GM19238 (cell line): Measurements from ENCODE around the gene CA12.
"Not testable (repeated sequence)": the region's sequence is repeated elsewhere in the genome, so short reads cannot be mapped to it uniquely, and the experiment has no call there.

Experiments
- DNase-seq: peaks from one replicate; pipeline ENCODE4 v3.0.0; 2011; ENCODE audit warnings: low spot score; ENCODE audit not compliant: insufficient read length

Gene CA12

GRCh38 chr15:63339006-63339766 is 42.5 kb downstream of the CA12 start:
- DNase-seq, result no peak

GRCh38 chr15:63338170-63338569 is 43.5 kb downstream of the CA12 start:
- no peak for DNase-seq

- no peak for DNase-seq
Observed at GRCh38 chr15:63337046-63337445, 44.6 kb downstream of the CA12 start.

- no peak for DNase-seq
Observed at GRCh38 chr15:63335543-63336240, 46.0 kb downstream of the CA12 start.

- no peak for DNase-seq
Observed at GRCh38 chr15:63334821-63335220, 46.8 kb downstream of the CA12 start.

- DNase-seq, result no peak
Observed at GRCh38 chr15:63332367-63333124, 49.1 kb downstream of the CA12 start.

GRCh38 chr15:63331456-63331855 is 50.2 kb downstream of the CA12 start:
- DNase-seq, result no peak

- DNase-seq, result no peak
Observed at GRCh38 chr15:63330926-63331325, 50.7 kb downstream of the CA12 start.

GRCh38 chr15:63329567-63330350 is 51.9 kb downstream of the CA12 start:
- no peak for DNase-seq

GRCh38 chr15:63327648-63328421 is 53.8 kb downstream of the CA12 start:
- no peak for DNase-seq

- no peak for DNase-seq
Observed at GRCh38 chr15:63324770-63325169, 56.9 kb downstream of the CA12 start.

- DNase-seq, result no peak
Observed at GRCh38 chr15:63323798-63324563, 57.7 kb downstream of the CA12 start.

- DNase-seq, result no peak
Observed at GRCh38 chr15:63322541-63322940, 59.1 kb downstream of the CA12 start.

- no peak for DNase-seq
Observed at GRCh38 chr15:63321462-63321861, 60.2 kb downstream of the CA12 start.

- DNase-seq, result not testable (repeated sequence)
Observed at GRCh38 chr15:63320981-63321380, 60.7 kb downstream of the CA12 start.

- not testable (repeated sequence) for DNase-seq
Observed at GRCh38 chr15:63320446-63320845, 61.2 kb downstream of the CA12 start.

- DNase-seq, result no peak
Observed at GRCh38 chr15:63319065-63319464, 62.6 kb downstream of the CA12 start.

- no peak for DNase-seq
Observed at GRCh38 chr15:63318344-63318743, 63.3 kb downstream of the CA12 start.

GRCh38 chr15:63314409-63314808 is 67.2 kb downstream of the CA12 start:
- no peak for DNase-seq

GRCh38 chr15:63313825-63314224 is 67.8 kb downstream of the CA12 start:
- no peak for DNase-seq
